Psoas muscle (tissue), 8 donors: ENCODE results near the gene SRPRB. TPM values are rescaled to one million over a fixed set of nuclear protein-coding genes. Genes with fewer than 3 reads are reported as not detected.

Source experiments
- ATAC-seq, 4 donors: fragments of 200-7000 bp; cut with Tn5 transposase; one replicate each; pipeline ENCODE4 v1.9.1; 2020; ENCODE audit warnings: moderate library complexity in 3 of 4, mild to moderate bottlenecking in 2 of 4
- DNase-seq, 2 donors: peaks; one replicate each; pipeline ENCODE4 v3.0.0-alpha.2; 2020
- H3K27ac ChIP-seq: fragments of 200-600 bp; one replicate; pipeline ENCODE4 v1.8.0; 2022
- H3K27me3 ChIP-seq, 3 donors: fragments of 200-600 bp in 1 of 3; one replicate each; pipeline versions ENCODE4 v1.6.1 to v1.8.0; 2013 to 2022; ENCODE audit warnings: low read length in 2 of 3, mild to moderate bottlenecking in 2 of 3, moderate library complexity in 1 of 3; ENCODE audit not compliant: insufficient read depth in 3 of 3
- H3K36me3 ChIP-seq, 2 donors: fragments of 200-600 bp in 1 of 2; one replicate each; pipeline versions ENCODE4 v1.6.1 to v1.8.0; 2013 to 2022; ENCODE audit warnings: low read depth in 1 of 2, mild to moderate bottlenecking in 1 of 2, moderate library complexity in 1 of 2; ENCODE audit not compliant: insufficient read depth in 1 of 2
- H3K4me1 ChIP-seq: fragments of 200-600 bp; one replicate; pipeline ENCODE4 v1.8.0; 2022
- H3K4me3 ChIP-seq: fragments of 200-600 bp; one replicate; pipeline ENCODE4 v1.8.0; 2022; ENCODE audit warnings: mild to moderate bottlenecking
- H3K9me3 ChIP-seq: fragments of 200-600 bp; one replicate; pipeline ENCODE4 v1.8.0; 2022
- WGBS, 3 donors: extraction: QIAGEN DNeasy Blood & Tissue Kit; methylation state at CpG; one replicate each; pipeline versions ENCODE4 v1.1.6 to v1.1.7; 2013; 5-methylcytosine and 5-hydroxymethylcytosine counted together
- intact Hi-C, 2 donors: fragments of 100-400 bp; cut with DNase I; formaldehyde crosslinking; loops; one replicate each; pipeline versions ENCODE4 v1.11.0 to v1.14.2; 2022
- polyA plus RNA-seq, 3 donors: library from polyadenylated mRNA; stranded (reverse); fragments of 200-250 nt; gene quantifications; one replicate each; pipeline ENCODE4 v1.2.3, GENCODE V29; 2013
- total RNA-seq, 4 donors: library from RNA; stranded (reverse); fragmentation: NEBNext Ultra II Directional in 2 of 4; extraction: Animal tissue kit (Norgen Biotek cat#: 25700) in 2 of 4; gene quantifications; one replicate each; pipeline versions ENCODE4 v1.2.1 to v1.2.4, GENCODE V29; 2021 to 2023
- TF ChIP-seq, protein P1 (sequence below): fragments of 200-600 bp; IDR thresholded peaks from one replicate; pipeline ENCODE4 v1.8.0; 2022; ENCODE audit warnings: antibody characterized with exemption
- donor health status: healthy with polysubstance abuse.
- donor health status: DM: no; HTN: no; CAD: no; lungs with moderate emphysema.
- donor health status: Bipolar disorder and iron deficiency.
- donor health status: healthy.
- donor health status: DM: yes; HTN: yes; CAD: no.
- donor health status: DM: no; HTN: no; CAD: no.
- donor health status: DM: no; HTN: no; CAD: no.
- donor health status: DM: yes; HTN: yes; CAD: no.

Gene SRPRB
- total and polyA plus RNA-seq, 7 donors, result 28.0 to 70.4 (median 45.0) TPM

DNA sequence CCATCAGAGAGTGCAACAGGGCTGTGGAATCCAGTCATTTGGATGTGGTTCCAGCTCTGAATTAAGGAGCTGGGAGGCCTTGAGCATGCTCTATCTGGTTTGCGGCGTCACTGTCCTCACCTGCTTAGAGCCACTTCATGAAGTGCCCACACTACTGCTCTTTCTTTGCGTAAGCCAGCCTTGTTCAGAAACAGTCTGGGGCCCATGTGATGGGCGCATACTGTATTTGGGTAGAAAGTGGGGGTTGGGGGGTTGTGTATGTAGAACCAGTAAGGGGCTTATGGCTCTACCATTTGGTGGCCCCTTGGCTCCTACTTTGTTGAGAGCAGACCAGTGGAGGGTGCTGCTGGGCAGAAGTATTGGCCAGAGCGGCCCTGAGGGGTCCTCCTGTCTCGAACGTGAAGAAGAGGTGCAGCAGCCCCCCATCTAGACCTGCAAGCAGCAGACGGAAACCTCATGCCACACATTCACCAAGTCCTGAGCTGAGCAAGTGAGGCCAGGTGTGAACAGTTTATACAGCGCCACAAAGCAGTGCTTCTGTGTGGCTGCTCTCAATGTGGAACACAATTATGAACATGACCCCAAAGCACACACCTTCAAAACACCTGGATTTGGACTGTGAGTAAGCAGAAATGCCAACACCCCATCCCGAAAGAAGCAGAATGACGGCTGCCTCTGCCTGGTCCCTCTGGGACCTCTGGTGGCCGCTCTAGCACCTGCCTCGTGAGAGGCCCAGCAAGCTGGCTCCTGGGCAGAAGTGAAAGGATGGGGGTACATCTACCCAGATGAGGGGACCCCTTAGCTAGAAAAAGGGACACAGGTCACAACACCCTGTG lies 26.6 kb downstream of the SRPRB start:
- no peak for ATAC-seq
- no peaks in the 10 kb centered on the region for H3K36me3 ChIP-seq
- TF ChIP-seq, protein P1, sequence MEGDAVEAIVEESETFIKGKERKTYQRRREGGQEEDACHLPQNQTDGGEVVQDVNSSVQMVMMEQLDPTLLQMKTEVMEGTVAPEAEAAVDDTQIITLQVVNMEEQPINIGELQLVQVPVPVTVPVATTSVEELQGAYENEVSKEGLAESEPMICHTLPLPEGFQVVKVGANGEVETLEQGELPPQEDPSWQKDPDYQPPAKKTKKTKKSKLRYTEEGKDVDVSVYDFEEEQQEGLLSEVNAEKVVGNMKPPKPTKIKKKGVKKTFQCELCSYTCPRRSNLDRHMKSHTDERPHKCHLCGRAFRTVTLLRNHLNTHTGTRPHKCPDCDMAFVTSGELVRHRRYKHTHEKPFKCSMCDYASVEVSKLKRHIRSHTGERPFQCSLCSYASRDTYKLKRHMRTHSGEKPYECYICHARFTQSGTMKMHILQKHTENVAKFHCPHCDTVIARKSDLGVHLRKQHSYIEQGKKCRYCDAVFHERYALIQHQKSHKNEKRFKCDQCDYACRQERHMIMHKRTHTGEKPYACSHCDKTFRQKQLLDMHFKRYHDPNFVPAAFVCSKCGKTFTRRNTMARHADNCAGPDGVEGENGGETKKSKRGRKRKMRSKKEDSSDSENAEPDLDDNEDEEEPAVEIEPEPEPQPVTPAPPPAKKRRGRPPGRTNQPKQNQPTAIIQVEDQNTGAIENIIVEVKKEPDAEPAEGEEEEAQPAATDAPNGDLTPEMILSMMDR, result no peak
- H3K27ac ChIP-seq, result no peak overlapping the region
- H3K4me3 ChIP-seq, result no peak overlapping the region
- intact Hi-C loops, result no loop called here
- no peak for DNase-seq
- H3K4me1 ChIP-seq, result no peaks in the 10 kb centered on the region
- H3K27me3 ChIP-seq, result no peaks in the 10 kb centered on the region
- 78 to 87% (median 81%) methylated on average over 13 of the region's 13 CpGs for WGBS, 3 donors
- no peaks in the 10 kb centered on the region for H3K9me3 ChIP-seq

- intact Hi-C loops, result no loop called here
- H3K4me3 ChIP-seq, result no peak overlapping the region
- H3K36me3 ChIP-seq, result no peaks in the 10 kb centered on the region
- H3K4me1 ChIP-seq, result no peaks in the 10 kb centered on the region
- H3K27me3 ChIP-seq, result no peaks in the 10 kb centered on the region
- TF ChIP-seq, protein P1, result no peak
- no peak overlapping the region for H3K27ac ChIP-seq
- DNase-seq (no peak), ATAC-seq (no peak)
- 92 to 94% (median 94%) methylated on average over 10 of the region's 10 CpGs for WGBS, 3 donors
- no peaks in the 10 kb centered on the region for H3K9me3 ChIP-seq
Observed at GRCh38 chr3:133832802-133833144, 27.2 kb downstream of the SRPRB start.

- H3K27ac ChIP-seq, result no peak overlapping the region
- H3K4me3 ChIP-seq, result no peak overlapping the region
- no peaks in the 10 kb centered on the region for H3K27me3 ChIP-seq
- WGBS, 3 donors, result 86 to 93% (median 89%) methylated on average over 5 of the region's 5 CpGs
- H3K36me3 ChIP-seq, result no peaks in the 10 kb centered on the region
- H3K9me3 ChIP-seq, result no peaks in the 10 kb centered on the region
- TF ChIP-seq, protein P1, result no peak
- intact Hi-C loops, result no loop called here
- H3K4me1 ChIP-seq, result no peaks in the 10 kb centered on the region
- no peak for DNase-seq
- no peak for ATAC-seq
Observed at GRCh38 chr3:133833267-133833666, 27.7 kb downstream of the SRPRB start.

GRCh38 chr3:133833880-133834620 lies 28.4 kb downstream of the SRPRB start:
- ATAC-seq (no peak), DNase-seq (no peak)
- no peaks in the 10 kb centered on the region for H3K36me3 ChIP-seq
- no peak overlapping the region for H3K4me3 ChIP-seq
- 86 to 87% (median 86%) methylated on average over 13 of the region's 13 CpGs for WGBS, 3 donors
- no peaks in the 10 kb centered on the region for H3K27me3 ChIP-seq
- TF ChIP-seq, protein P1, result no peak
- no peaks in the 10 kb centered on the region for H3K9me3 ChIP-seq
- intact Hi-C loops, result no loop called here
- H3K27ac ChIP-seq, result no peak overlapping the region
- no peaks in the 10 kb centered on the region for H3K4me1 ChIP-seq
